Epithelial cell of esophagus (primary cell): Measurements from ENCODE around the gene PCYOX1L.

ENCODE experiments used
- DNase-seq: peaks from one replicate; pipeline ENCODE4 v3.0.0; 2010; ENCODE audit warnings: low read depth
- H3K4me3 ChIP-seq: 2 replicates; pipeline ENCODE4 v1.5.1; 2011; ENCODE audit warnings: mild to moderate bottlenecking, low read length, control low read depth
- TF ChIP-seq, protein P1 (sequence below): IDR thresholded peaks from 2 replicates; pipeline ENCODE4 v1.5.1; 2011; ENCODE audit warnings: low read depth, mild to moderate bottlenecking, low read length, control low read depth, inconsistent platforms; ENCODE audit not compliant: insufficient read depth; ENCODE audit errors: missing control alignments

Gene PCYOX1L

DNA sequence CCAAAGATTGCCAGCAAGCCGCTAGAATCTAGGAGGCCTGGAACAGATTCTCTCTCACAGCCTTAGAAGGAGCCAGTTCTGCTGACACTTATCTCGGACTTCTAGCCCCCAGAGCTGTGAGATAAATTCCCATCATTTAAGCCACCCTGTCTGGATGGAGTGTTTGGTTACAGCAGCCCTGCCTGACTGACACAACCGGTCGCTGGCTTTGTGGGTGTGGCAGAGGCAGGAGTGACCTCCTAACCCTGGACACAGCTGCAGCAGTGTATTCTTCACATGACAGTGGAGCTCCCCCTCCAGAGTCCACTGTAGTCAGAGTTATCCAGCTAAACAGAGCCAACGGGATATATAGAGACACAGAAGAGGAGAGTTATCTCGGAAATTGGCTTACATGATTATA is 42.5 kb downstream of the PCYOX1L start:
- TF ChIP-seq, protein P1, sequence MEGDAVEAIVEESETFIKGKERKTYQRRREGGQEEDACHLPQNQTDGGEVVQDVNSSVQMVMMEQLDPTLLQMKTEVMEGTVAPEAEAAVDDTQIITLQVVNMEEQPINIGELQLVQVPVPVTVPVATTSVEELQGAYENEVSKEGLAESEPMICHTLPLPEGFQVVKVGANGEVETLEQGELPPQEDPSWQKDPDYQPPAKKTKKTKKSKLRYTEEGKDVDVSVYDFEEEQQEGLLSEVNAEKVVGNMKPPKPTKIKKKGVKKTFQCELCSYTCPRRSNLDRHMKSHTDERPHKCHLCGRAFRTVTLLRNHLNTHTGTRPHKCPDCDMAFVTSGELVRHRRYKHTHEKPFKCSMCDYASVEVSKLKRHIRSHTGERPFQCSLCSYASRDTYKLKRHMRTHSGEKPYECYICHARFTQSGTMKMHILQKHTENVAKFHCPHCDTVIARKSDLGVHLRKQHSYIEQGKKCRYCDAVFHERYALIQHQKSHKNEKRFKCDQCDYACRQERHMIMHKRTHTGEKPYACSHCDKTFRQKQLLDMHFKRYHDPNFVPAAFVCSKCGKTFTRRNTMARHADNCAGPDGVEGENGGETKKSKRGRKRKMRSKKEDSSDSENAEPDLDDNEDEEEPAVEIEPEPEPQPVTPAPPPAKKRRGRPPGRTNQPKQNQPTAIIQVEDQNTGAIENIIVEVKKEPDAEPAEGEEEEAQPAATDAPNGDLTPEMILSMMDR = no peak
- H3K4me3 ChIP-seq = no peak overlapping the region
- no peak for DNase-seq

DNA sequence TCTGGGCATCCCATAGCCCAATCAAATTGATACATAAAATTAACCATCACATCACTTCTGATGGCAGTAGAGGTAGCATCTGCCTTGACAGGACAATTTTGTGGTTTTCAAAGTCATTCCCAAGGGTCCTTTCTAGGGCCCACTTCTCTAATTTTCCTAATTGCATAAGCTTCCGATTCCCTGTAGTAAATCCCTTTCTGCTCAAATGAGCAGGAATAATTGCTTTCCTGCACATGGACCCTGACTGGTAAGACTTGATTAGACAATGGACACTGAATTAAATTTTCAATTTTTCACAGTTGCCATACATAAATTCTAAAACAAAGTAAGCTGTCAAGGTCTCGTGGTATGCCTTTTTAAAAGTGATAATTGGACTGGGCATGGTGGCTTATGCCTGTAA is 43.2 kb downstream of the PCYOX1L start:
- H3K4me3 ChIP-seq = no peak overlapping the region
- DNase-seq = no peak
- TF ChIP-seq, protein P1 = no peak

DNA sequence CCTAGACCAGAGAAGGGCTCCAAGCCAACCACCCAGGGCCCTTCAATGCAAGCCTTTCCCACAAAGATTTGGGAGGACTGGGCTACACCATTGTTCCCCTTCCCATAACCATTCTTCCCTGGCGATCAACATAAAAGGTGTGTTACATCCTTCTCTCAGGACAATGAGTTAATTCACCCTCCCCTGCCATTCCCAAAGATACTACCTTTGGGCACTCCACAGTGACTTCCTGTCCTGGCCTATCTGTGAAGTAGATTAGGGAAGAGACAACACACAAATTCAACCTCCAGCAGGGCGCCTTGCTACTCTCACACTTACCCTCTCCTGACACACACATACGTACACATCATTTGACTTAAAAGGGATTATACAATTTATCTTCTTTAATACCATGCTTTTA is 44.4 kb downstream of the PCYOX1L start:
- TF ChIP-seq, protein P1 = no peak
- DNase-seq = no peak

DNA sequence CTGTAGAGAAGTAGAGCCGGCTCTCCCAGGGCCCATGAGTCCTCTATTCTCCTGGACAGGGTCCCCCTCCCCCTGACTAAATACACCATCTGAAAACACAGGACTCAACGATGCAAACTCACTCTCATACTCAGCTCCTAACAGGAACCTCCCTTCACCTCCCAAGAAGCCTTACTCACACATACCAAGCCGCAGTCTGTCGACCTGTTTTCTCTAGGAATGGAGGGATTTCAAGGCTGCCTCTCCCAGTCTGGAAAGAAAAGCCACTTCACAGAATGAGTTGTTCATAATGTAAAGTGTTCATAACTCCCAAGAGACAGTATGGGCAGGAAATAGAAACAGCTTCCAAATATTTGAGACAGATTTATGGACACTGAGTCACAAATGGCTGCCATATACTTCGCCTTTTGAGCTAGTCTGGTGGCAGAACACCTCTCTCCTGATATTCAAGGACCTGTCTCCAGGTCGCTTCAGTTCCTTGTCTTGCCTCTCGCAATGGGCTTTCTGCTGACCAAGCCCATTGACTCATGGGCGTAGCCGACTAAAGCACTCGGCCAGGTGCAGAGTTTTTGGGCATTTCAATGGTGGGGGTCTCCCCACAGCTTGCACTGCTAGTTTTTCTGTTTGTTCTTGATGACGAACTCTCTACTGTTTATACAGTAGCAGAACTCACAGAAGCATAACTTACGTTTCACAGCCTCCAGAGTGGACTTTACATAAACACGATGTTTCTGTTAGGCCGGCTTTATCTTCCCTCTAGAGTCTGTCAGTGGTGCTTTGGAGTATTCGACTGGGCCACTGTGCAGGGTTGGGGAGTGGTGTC is 46.3 kb downstream of the PCYOX1L start:
- H3K4me3 ChIP-seq = no peak overlapping the region
- TF ChIP-seq, protein P1 = no peak
- DNase-seq = peak; percentile 15

More for the DNA sequence above, 44.4 kb downstream of the PCYOX1L start:
- H3K4me3 ChIP-seq = no peak overlapping the region

DNA sequence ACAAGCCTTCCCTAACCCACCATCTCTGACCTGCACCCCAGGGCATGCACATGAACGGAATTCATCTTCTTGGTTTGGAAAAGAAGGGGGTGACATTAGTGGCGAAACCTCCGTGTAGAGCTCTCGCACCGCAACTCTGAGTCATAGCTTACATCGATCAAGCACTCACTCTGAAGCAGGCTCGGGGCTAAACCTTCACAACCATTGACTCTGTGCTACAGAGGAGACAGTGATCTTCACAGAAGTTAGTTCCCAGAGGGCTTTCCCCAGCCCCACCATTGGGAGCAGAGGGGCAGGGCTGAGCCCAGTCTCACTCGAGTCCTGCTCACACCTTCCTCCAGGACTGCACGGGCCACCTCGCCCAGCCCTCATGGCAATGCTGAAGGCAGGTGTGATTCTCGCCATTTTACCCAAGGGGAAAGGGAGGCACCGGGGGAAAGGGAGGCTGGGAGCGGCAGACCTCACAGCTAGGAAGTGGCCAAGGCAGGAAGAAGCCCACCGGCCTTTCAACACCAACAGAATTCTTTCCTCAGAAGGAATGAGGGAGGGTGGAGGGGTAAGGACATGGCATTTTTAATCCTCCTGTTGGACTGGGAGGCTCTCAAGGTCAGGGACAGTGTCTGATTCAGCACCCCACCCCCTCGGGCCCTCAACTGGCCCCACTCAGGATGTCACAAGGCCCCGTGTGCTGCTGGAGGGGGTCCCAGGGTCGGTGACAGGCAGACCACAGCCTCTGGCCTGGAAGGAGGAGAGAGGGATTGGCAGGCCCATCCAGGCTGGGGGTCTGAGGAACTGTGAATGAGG is 47.1 kb downstream of the PCYOX1L start:
- no peak overlapping the region for H3K4me3 ChIP-seq
- TF ChIP-seq, protein P1 = no peak
- peak; percentile 42 for DNase-seq

DNA sequence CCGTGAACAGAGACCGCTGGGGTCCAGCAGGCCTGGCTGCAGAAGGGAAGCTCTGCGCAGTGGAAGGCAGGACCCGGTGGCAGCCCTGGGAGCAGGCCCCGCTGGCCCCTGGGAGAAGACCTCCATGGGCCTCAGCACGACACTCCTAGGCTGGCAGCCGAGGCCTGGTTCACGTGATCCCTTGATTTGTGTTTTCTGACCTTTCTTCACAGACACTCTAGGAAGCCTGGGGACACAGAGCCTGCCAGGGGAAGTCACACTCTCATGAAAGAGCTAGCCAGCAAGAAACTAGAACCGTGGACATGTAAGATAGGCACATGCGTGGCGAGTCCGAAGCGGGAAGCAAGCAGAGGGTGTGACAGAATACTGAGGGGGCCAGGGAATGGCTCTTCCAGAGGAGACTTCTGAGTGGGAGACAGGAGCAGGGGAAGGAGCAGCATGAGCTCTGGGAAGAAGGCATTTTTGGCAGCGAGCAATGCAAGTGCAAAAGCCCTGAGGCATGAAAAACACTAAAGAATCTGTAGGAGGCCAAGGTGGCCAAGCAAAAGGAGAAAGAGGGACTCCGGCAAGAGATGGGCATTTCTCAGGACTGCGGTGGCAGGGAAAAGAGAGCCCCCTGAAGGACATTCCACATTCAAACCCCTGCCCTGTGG is 47.8 kb downstream of the PCYOX1L start:
- no peak overlapping the region for H3K4me3 ChIP-seq
- TF ChIP-seq, protein P1 = no peak
- DNase-seq = no peak
